Sigmoid colon (tissue), 7 donors: ENCODE results near the gene SPOP. TPM values are rescaled to one million over a fixed set of nuclear protein-coding genes. Genes with fewer than 3 reads are reported as not detected.

Source experiments
- DNase-seq: peaks from one replicate; pipeline ENCODE4 v3.0.0-alpha.2; 2019
- H3K27ac ChIP-seq, 4 donors: fragments of 200-600 bp; sonication (generic); one replicate each; pipeline ENCODE4 v1.5.1; 2016 to 2019; ENCODE audit warnings: mild to moderate bottlenecking in 1 of 4
- H3K27me3 ChIP-seq, 3 donors: fragments of 200-600 bp; sonication (generic); one replicate each; pipeline ENCODE4 v1.5.1; 2019; ENCODE audit warnings: mild to moderate bottlenecking in 1 of 3
- H3K36me3 ChIP-seq, 4 donors: fragments of 200-600 bp; sonication (generic); one replicate each; pipeline ENCODE4 v1.5.1; 2016 to 2019
- H3K4me1 ChIP-seq, 4 donors: fragments of 200-600 bp; sonication (generic); one replicate each; pipeline ENCODE4 v1.5.1; 2017 to 2019
- H3K4me3 ChIP-seq, 4 donors: fragments of 200-600 bp; sonication (generic); one replicate each; pipeline ENCODE4 v1.5.1; 2017 to 2019; ENCODE audit warnings: mild to moderate bottlenecking in 2 of 4, moderate library complexity in 1 of 4
- H3K9me3 ChIP-seq, 4 donors: fragments of 200-600 bp in 3 of 4; sonication (generic) in 3 of 4; one replicate each; pipeline versions ENCODE4 v1.5.1 to v1.6.1; 2013 to 2019
- EP300 ChIP-seq, 4 donors: sonication (generic); formaldehyde crosslinking; IDR thresholded peaks; one replicate each; pipeline ENCODE4 v1.6.1; 2017; ENCODE audit warnings: antibody characterized with exemption in 4 of 4
- POLR2A ChIP-seq, 2 donors: fragments of 450-650 bp; IDR thresholded peaks; one replicate each; pipeline ENCODE4 v1.6.1; 2016; ENCODE audit warnings: antibody characterized with exemption in 2 of 2, mild to moderate bottlenecking in 2 of 2, moderate library complexity in 2 of 2
- POLR2AphosphoS5 ChIP-seq, 4 donors: sonication (generic); formaldehyde crosslinking; IDR thresholded peaks; one replicate each; pipeline ENCODE4 v1.6.1; 2017; ENCODE audit warnings: antibody characterized with exemption in 4 of 4
- WGBS, 2 donors: extraction: QIAGEN DNeasy Blood & Tissue Kit; methylation state at CpG; one replicate each; pipeline ENCODE4 v1.1.7; 2013; 5-methylcytosine and 5-hydroxymethylcytosine counted together
- intact Hi-C: fragments of 100-400 bp; cut with DNase I; formaldehyde crosslinking; loops from one replicate; pipeline ENCODE4 v1.15.1; 2023
- polyA plus RNA-seq, 3 donors: library from polyadenylated mRNA; stranded (reverse); fragments of 200-250 nt; gene quantifications; one replicate each; pipeline ENCODE4 v1.2.3, GENCODE V29; 2013
- total RNA-seq, 4 donors: library from RNA; depleted of rRNA; stranded (reverse); fragments of >200 nt; gene quantifications; one replicate each; pipeline ENCODE4 v1.1.0, GENCODE V29; 2016
- TF ChIP-seq, protein P1 (sequence below), 4 experiments: fragments of 450-650 bp in 3 of 4; fragments of 200-600 bp in 1 of 4; IDR thresholded peaks; one replicate each; pipeline ENCODE4 v1.5.1; 2016 to 2019; ENCODE audit warnings: antibody characterized with exemption in 4 of 4, mild to moderate bottlenecking in 3 of 4, moderate library complexity in 2 of 4
- donor health status: healthy with polysubstance abuse.
- donor health status: Bipolar disorder and iron deficiency.
- donor health status: healthy.

SPOP gene
- total and polyA plus RNA-seq, 7 donors: 33.0 to 332 (median 226) TPM

DNA sequence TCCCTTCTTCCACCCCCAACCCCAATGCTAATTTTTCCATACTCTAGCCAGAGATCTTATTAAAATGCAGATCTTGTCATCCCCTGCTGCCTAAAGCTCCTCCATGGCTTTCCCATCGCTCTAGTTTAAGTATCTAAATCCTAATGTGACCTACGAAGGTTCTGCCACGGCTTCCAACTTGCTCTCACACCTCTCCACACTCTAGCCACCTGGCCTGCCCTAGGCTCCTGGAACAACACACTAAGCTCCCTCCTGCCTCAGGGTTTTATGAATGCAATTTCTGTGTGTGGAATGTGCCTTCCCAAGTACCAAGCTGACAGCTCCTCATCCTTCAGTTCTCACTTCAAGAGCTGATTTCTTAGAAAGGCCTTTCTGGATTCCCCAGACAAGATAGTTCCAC is 85.6 kb downstream of the SPOP start:
- Histone ChIP-seq H3K27me3 (no peaks in the 10 kb centered on the region), H3K4me1 (peaks cover 0 to under 1% (median 0%) of the 10 kb centered on the region in 4 donors), H3K9me3 (no peaks in the 10 kb centered on the region), H3K27ac (peak overlapping the region in 2 of 4 donors; percentile 27), H3K4me3 (no peak overlapping the region), H3K36me3 (peaks cover 4 to 75% (median 32%) of the 10 kb centered on the region in 4 donors)
- intact Hi-C loops: no loop called here
- peak; percentile 39 for DNase-seq
- TF ChIP-seq POLR2AphosphoS5 (IDR thresholded peaks at IDR 0.05): peak in 1 of 4 donors; percentile 34
- no peak for TF ChIP-seq EP300 (IDR thresholded peaks at IDR 0.05)
- WGBS, 2 donors: 89 to 95% methylated on average over 3 of the region's 3 CpGs

DNA sequence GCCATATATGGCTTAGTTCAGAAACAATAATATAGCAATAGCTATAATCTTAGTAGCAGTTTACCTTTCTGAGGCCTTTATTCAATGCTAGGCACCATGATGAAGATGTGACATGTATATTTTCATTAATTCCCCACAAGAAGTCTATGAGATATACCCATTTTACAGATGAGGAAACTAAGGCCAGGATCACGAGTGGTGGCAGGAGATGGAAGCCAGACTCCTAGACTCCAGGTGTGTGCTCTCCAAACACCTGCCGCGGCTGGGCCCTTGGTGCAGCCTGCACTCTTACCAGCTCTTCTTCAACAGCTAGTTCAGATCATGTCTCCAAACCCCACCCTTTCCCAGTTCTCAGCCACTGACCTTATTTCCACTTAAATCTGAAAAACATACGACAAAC is 87.0 kb downstream of the SPOP start:
- peaks cover 4 to 61% (median 23%) of the 10 kb centered on the region in 4 donors for H3K36me3 ChIP-seq

DNA sequence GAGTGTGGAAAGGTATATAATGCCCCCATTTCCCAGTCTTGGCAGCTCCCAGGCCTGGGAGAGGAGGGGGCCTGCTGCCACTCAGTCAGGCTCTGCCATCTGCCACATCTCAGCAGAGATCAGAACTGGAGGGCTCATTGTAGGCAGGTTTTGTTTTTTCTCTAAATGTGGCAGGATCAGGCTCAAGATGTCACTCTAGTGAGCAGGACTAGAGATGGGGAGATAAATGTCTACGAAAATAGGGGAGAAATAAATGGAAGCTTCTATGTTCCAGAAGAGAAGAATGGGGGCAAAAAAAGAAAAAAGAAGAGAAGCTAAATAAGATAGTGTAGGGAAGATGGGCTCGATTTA is 88.3 kb downstream of the SPOP start:
- no peaks in the 10 kb centered on the region for H3K27me3 ChIP-seq
- no peak for DNase-seq
- peaks cover 0 to 7% (median 5%) of the 10 kb centered on the region in 4 donors for H3K4me1 ChIP-seq
- TF ChIP-seq, protein P1, sequence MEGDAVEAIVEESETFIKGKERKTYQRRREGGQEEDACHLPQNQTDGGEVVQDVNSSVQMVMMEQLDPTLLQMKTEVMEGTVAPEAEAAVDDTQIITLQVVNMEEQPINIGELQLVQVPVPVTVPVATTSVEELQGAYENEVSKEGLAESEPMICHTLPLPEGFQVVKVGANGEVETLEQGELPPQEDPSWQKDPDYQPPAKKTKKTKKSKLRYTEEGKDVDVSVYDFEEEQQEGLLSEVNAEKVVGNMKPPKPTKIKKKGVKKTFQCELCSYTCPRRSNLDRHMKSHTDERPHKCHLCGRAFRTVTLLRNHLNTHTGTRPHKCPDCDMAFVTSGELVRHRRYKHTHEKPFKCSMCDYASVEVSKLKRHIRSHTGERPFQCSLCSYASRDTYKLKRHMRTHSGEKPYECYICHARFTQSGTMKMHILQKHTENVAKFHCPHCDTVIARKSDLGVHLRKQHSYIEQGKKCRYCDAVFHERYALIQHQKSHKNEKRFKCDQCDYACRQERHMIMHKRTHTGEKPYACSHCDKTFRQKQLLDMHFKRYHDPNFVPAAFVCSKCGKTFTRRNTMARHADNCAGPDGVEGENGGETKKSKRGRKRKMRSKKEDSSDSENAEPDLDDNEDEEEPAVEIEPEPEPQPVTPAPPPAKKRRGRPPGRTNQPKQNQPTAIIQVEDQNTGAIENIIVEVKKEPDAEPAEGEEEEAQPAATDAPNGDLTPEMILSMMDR (IDR thresholded peaks at IDR 0.05): no peak
- TF ChIP-seq POLR2A (IDR thresholded peaks at IDR 0.05): no peak
- no peak for TF ChIP-seq EP300 (IDR thresholded peaks at IDR 0.05)
- no peak for TF ChIP-seq POLR2AphosphoS5 (IDR thresholded peaks at IDR 0.05)
- 86 to 94% methylated on average over 2 of the region's 2 CpGs for WGBS, 2 donors
- H3K36me3 ChIP-seq: peaks cover 4 to 47% (median 17%) of the 10 kb centered on the region in 4 donors
- peak overlapping the region in 1 of 4 donors; percentile 35 for H3K27ac ChIP-seq
- no peaks in the 10 kb centered on the region for H3K9me3 ChIP-seq
- intact Hi-C loops: no loop called here
- no peak overlapping the region for H3K4me3 ChIP-seq

More for the DNA sequence above, 87.0 kb downstream of the SPOP start:
- Histone ChIP-seq H3K9me3 (no peaks in the 10 kb centered on the region), H3K4me1 (no peaks in the 10 kb centered on the region), H3K27me3 (no peaks in the 10 kb centered on the region), H3K27ac (peak overlapping the region in 1 of 4 donors; percentile 32), H3K4me3 (no peak overlapping the region)
- no peak for TF ChIP-seq EP300 (IDR thresholded peaks at IDR 0.05)
- no peak for TF ChIP-seq POLR2AphosphoS5 (IDR thresholded peaks at IDR 0.05)
- TF ChIP-seq, protein P1 (IDR thresholded peaks at IDR 0.05): no peak
- no peak for TF ChIP-seq POLR2A (IDR thresholded peaks at IDR 0.05)
- intact Hi-C loops: no loop called here
- 98% methylated on average over 4 of the region's 4 CpGs for WGBS, 2 donors
- DNase-seq: peak; percentile 26

DNA sequence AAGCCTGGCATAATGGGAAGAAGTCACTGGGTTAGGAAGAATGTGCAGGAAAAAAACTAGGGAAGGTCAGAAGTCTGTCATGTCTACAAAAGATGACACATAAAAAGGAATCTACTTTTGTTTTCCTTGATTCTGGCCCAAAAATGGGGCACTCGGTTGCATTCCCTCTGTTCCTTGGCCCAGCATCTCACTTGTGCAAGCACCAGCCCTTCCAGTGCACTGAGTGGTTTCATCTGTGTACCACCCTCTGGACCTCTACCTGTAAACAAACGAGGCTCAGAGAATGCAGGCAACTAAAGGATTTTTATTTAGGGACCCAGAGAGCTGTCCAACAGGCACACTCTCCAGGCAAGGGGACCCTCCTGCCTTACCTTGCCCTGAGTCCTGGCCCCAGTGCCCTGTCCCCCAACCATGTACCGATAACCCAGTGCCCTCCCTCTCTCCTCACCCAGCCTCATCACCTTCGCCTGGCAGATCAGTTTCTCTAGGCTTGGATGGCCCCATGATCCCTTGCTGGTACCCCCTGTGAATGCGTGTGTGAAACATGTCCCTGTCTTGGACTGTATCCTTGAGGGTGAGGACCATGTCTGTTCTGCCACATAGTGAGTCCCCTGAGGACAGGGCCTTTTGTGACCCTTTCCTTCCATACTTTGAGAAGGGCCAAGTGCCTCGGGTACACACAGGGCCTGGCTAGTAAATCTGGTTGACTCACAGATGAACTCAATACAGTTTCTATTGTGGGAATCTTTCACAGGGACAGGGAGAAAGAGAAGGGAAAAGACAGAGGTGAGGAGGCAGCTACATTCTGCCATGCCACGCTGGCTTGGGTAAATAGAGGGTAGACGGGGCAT is 88.9 kb downstream of the SPOP start:
- Histone ChIP-seq H3K27ac (peak overlapping the region in 3 of 4 donors; percentile 4 to 38 (median 35)), H3K4me3 (no peak overlapping the region), H3K27me3 (no peaks in the 10 kb centered on the region), H3K9me3 (no peaks in the 10 kb centered on the region), H3K36me3 (peaks cover 4 to 41% (median 13%) of the 10 kb centered on the region in 4 donors), H3K4me1 (peaks cover 0 to 7% (median 5%) of the 10 kb centered on the region in 4 donors)
- TF ChIP-seq, protein P1 (IDR thresholded peaks at IDR 0.05): no peak
- no peak for TF ChIP-seq EP300 (IDR thresholded peaks at IDR 0.05)
- TF ChIP-seq POLR2A (IDR thresholded peaks at IDR 0.05): no peak
- TF ChIP-seq POLR2AphosphoS5 (IDR thresholded peaks at IDR 0.05): peak in 1 of 4 donors; percentile 20
- WGBS, 2 donors: 84% methylated on average over 8 of the region's 8 CpGs
- peak; percentile 46 for DNase-seq
- intact Hi-C loops: no loop called here

DNA sequence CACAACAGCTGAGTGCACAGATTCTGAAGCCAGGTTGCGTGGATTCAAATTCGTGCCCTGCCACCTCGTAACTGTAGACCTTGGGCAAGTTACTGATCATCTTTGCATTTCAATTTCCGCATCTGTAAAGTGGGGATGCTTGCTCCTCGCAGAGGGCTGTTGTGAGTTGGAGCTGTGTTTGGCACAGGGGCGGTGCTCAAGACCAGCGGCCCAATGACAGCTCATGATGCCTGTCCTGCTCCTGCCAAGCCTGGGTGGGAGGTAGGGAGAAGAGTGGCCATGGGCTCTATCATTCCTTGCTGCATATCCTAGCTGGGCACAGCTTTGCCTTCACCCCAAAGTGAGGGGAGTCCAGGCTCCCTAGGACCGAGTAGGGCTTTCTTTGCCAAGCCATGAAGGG is 89.6 kb downstream of the SPOP start:
- 93 to 94% methylated on average over 8 of the region's 8 CpGs for WGBS, 2 donors
- DNase-seq: peak; percentile 15
- H3K36me3 ChIP-seq: peaks cover 0 to 35% (median 9%) of the 10 kb centered on the region in 4 donors
- TF ChIP-seq POLR2A (IDR thresholded peaks at IDR 0.05) (no peak), POLR2AphosphoS5 (IDR thresholded peaks at IDR 0.05) (no peak), EP300 (IDR thresholded peaks at IDR 0.05) (no peak)
- TF ChIP-seq, protein P1 (IDR thresholded peaks at IDR 0.05): no peak
- H3K27ac ChIP-seq: peak overlapping the region in 1 of 4 donors; percentile 18
- H3K9me3 ChIP-seq: no peaks in the 10 kb centered on the region
- no peaks in the 10 kb centered on the region for H3K27me3 ChIP-seq
- H3K4me1 ChIP-seq: peaks cover 0 to 7% (median 5%) of the 10 kb centered on the region in 4 donors
- no peak overlapping the region for H3K4me3 ChIP-seq
- intact Hi-C loops: no loop called here
